MM.1S (cell line): Measurements from ENCODE around the gene EPHB1.

Experiments used
- DNase-seq: peaks from one replicate; pipeline ENCODE4 v3.0.0-alpha.2; 2015
- H2AFZ ChIP-seq: fragments of 300-600 bp; sonication (generic); 2 replicates; pipeline ENCODE4 v1.6.0; 2016; ENCODE audit warnings: antibody characterized with exemption, low read length
- H3F3A ChIP-seq: fragments of 300-600 bp; sonication (generic); 2 replicates; pipeline ENCODE4 v1.6.1; 2016; ENCODE audit warnings: mild to moderate bottlenecking, antibody characterized with exemption, low read length, moderate library complexity, mixed read lengths; ENCODE audit not compliant: insufficient read depth
- H3K27ac ChIP-seq: fragments of 300-600 bp; sonication (generic); 2 replicates; pipeline ENCODE4 v1.5.1; 2016; ENCODE audit warnings: mild to moderate bottlenecking, low read length
- H3K27me3 ChIP-seq: fragments of 300-600 bp; sonication (generic); replicated peaks from 2 replicates; pipeline ENCODE4 v1.6.0; 2016; ENCODE audit warnings: low read length; ENCODE audit not compliant: insufficient read depth
- H3K36me3 ChIP-seq: fragments of 300-600 bp; sonication (generic); replicated peaks from 2 replicates; pipeline ENCODE4 v1.6.1; 2016; ENCODE audit warnings: mild to moderate bottlenecking, low read length, mixed read lengths; ENCODE audit not compliant: insufficient read depth
- H3K4me1 ChIP-seq: fragments of 300-600 bp; sonication (generic); 2 replicates; pipeline ENCODE4 v1.6.1; 2016; ENCODE audit warnings: low read length, mixed read lengths
- H3K4me2 ChIP-seq: fragments of 300-600 bp; sonication (generic); 2 replicates; pipeline ENCODE4 v1.6.0; 2016; ENCODE audit warnings: low read depth, low read length
- H3K4me3 ChIP-seq: fragments of 300-600 bp; sonication (generic); 2 replicates; pipeline ENCODE4 v1.5.1; 2016; ENCODE audit warnings: low read length, mixed read lengths
- H3K79me2 ChIP-seq: fragments of 300-600 bp; sonication (generic); 2 replicates; pipeline ENCODE4 v1.6.1; 2016; ENCODE audit warnings: mixed run types, low read length, mixed read lengths
- H3K9ac ChIP-seq: fragments of 300-600 bp; sonication (generic); 2 replicates; pipeline ENCODE4 v1.6.1; 2016; ENCODE audit warnings: low read length, mixed read lengths
- H3K9me2 ChIP-seq: fragments of 300-600 bp; sonication (generic); replicated peaks from 2 replicates; pipeline ENCODE4 v1.6.1; 2016; ENCODE audit warnings: mild to moderate bottlenecking, low read length, mixed read lengths; ENCODE audit not compliant: insufficient read depth
- H3K9me3 ChIP-seq: fragments of 300-600 bp; sonication (generic); replicated peaks from 2 replicates; pipeline ENCODE4 v1.6.1; 2016; ENCODE audit warnings: mild to moderate bottlenecking, low read length, mixed read lengths; ENCODE audit not compliant: insufficient read depth
- H4K20me1 ChIP-seq: fragments of 300-600 bp; sonication (generic); 2 replicates; pipeline ENCODE4 v1.6.1; 2016; ENCODE audit warnings: mild to moderate bottlenecking, low read length, moderate library complexity, mixed read lengths; ENCODE audit not compliant: insufficient read depth
- CTCF ChIP-seq: fragments of 300-600 bp; sonication (generic); IDR thresholded peaks from 2 replicates; pipeline ENCODE4 v1.5.1; 2016; ENCODE audit warnings: antibody characterized with exemption, low read length, mixed read lengths
- EZH2 ChIP-seq: fragments of 300-600 bp; sonication (generic); optimal IDR thresholded peaks from 2 replicates; pipeline ENCODE3; 2017; ENCODE audit warnings: low read depth, mild to moderate bottlenecking, antibody characterized with exemption, low read length, mixed read lengths
- EZH2phosphoT487 ChIP-seq: fragments of 300-600 bp; sonication (generic); IDR thresholded peaks from 2 replicates; pipeline ENCODE4 v1.6.1; 2018; ENCODE audit warnings: antibody characterized with exemption, low read length

The EPHB1 gene

GRCh38 chr3:135272026-135272669 is 477.1 kb downstream of the EPHB1 start:
- no peaks in the 10 kb centered on the region for H3K27me3 ChIP-seq
- no peak overlapping the region for H3K4me2 ChIP-seq
- no peaks in the 10 kb centered on the region for H3K9me3 ChIP-seq
- no peaks in the 10 kb centered on the region for H3K4me1 ChIP-seq
- no peaks in the 10 kb centered on the region for H3K9me2 ChIP-seq
- no peaks in the 10 kb centered on the region for H4K20me1 ChIP-seq
- H3K9ac ChIP-seq, result no peak overlapping the region
- DNase-seq, result no peak
- no peak overlapping the region for H3K4me3 ChIP-seq
- H3K36me3 ChIP-seq, result no peaks in the 10 kb centered on the region
- H3K79me2 ChIP-seq, result no peaks in the 10 kb centered on the region
- TF ChIP-seq EZH2 (no peak), EZH2phosphoT487 (no peak), CTCF (no peak)
- no peak overlapping the region for H3K27ac ChIP-seq
- no peaks in the 10 kb centered on the region for H3F3A ChIP-seq
- no peak overlapping the region for H2AFZ ChIP-seq

- no peak overlapping the region for H3K9ac ChIP-seq
- no peak overlapping the region for H3K4me2 ChIP-seq
- H3K36me3 ChIP-seq, result no peaks in the 10 kb centered on the region
- no peaks in the 10 kb centered on the region for H3K79me2 ChIP-seq
- H3K4me1 ChIP-seq, result no peaks in the 10 kb centered on the region
- H3F3A ChIP-seq, result no peaks in the 10 kb centered on the region
- no peak for TF ChIP-seq EZH2
- no peak for TF ChIP-seq EZH2phosphoT487
- TF ChIP-seq CTCF, result no peak
- no peak overlapping the region for H2AFZ ChIP-seq
- DNase-seq, result no peak
- no peak overlapping the region for H3K4me3 ChIP-seq
- no peaks in the 10 kb centered on the region for H3K9me2 ChIP-seq
- H3K9me3 ChIP-seq, result no peaks in the 10 kb centered on the region
- H3K27me3 ChIP-seq, result no peaks in the 10 kb centered on the region
- H4K20me1 ChIP-seq, result no peaks in the 10 kb centered on the region
- H3K27ac ChIP-seq, result no peak overlapping the region
Observed at GRCh38 chr3:135292162-135292561, 497.1 kb downstream of the EPHB1 start.

- no peaks in the 10 kb centered on the region for H3K36me3 ChIP-seq
- no peak for DNase-seq
- no peak overlapping the region for H3K9ac ChIP-seq
- TF ChIP-seq CTCF (no peak), EZH2phosphoT487 (no peak), EZH2 (no peak)
- H2AFZ ChIP-seq, result no peak overlapping the region
- H4K20me1 ChIP-seq, result no peaks in the 10 kb centered on the region
- no peaks in the 10 kb centered on the region for H3K9me3 ChIP-seq
- H3F3A ChIP-seq, result no peaks in the 10 kb centered on the region
- H3K27me3 ChIP-seq, result no peaks in the 10 kb centered on the region
- no peaks in the 10 kb centered on the region for H3K79me2 ChIP-seq
- H3K4me3 ChIP-seq, result no peak overlapping the region
- H3K4me2 ChIP-seq, result no peak overlapping the region
- H3K27ac ChIP-seq, result no peak overlapping the region
- H3K9me2 ChIP-seq, result no peaks in the 10 kb centered on the region
- H3K4me1 ChIP-seq, result no peaks in the 10 kb centered on the region
Observed at GRCh38 chr3:135301670-135302069, 506.6 kb downstream of the EPHB1 start.
